Central memory CD8-positive, alpha-beta T cell (primary cell): Measurements from ENCODE around the gene CSNK2A1.

Experiments used
- ATAC-seq: fragments of 150-1000 bp; cut with Tn5 transposase; replicated peaks from 2 replicates; pipeline ENCODE4 v1.10.0; 2022; ENCODE audit warnings: mild to moderate bottlenecking, moderate FRiP score, moderate number of reproducible peaks; ENCODE audit not compliant: poor library complexity, severe bottlenecking; ENCODE audit errors: extremely low read depth
- DNase-seq, 2 donors: peaks; one replicate each; pipeline ENCODE4 v3.0.0; 2021; ENCODE audit warnings: low spot score in 2 of 2
- H3K27ac Mint-ChIP-seq: one replicate; pipeline ENCODE4 v1.8.0; 2022; ENCODE audit warnings: low read depth, mild to moderate bottlenecking, moderate library complexity, mixed read lengths
- H3K27me3 Mint-ChIP-seq: one replicate; pipeline ENCODE4 v1.8.0; 2022; ENCODE audit warnings: mixed read lengths
- H3K36me3 Mint-ChIP-seq: one replicate; pipeline ENCODE4 v1.8.0; 2022; ENCODE audit warnings: mild to moderate bottlenecking, moderate library complexity, mixed read lengths; ENCODE audit not compliant: insufficient read depth
- H3K4me1 Mint-ChIP-seq: one replicate; pipeline ENCODE4 v1.8.0; 2022; ENCODE audit warnings: mixed read lengths
- H3K4me3 Mint-ChIP-seq: one replicate; pipeline ENCODE4 v1.8.0; 2022; ENCODE audit warnings: mild to moderate bottlenecking, moderate library complexity, mixed read lengths
- H3K9me3 Mint-ChIP-seq: one replicate; pipeline ENCODE4 v1.8.0; 2022; ENCODE audit warnings: mixed read lengths

CSNK2A1 gene

GRCh38 chr20:558117-558516, 14.5 kb upstream of the CSNK2A1 start:
- DNase-seq (no peak), ATAC-seq (no peak)
- H3K36me3 Mint-ChIP-seq, result no peaks in the 10 kb centered on the region
- no peaks in the 10 kb centered on the region for H3K9me3 Mint-ChIP-seq
- H3K27me3 Mint-ChIP-seq, result peaks cover 48% of the 10 kb centered on the region
- H3K4me3 Mint-ChIP-seq, result no peak overlapping the region
- no peak overlapping the region for H3K27ac Mint-ChIP-seq
- H3K4me1 Mint-ChIP-seq, result peaks cover 5% of the 10 kb centered on the region

GRCh38 chr20:556984-557383, 13.4 kb upstream of the CSNK2A1 start:
- Mint-ChIP-seq H3K4me3 (no peak overlapping the region), H3K27ac (no peak overlapping the region), H3K27me3 (peaks cover 57% of the 10 kb centered on the region)

GRCh38 chr20:555976-556385, 12.4 kb upstream of the CSNK2A1 start:
- Mint-ChIP-seq H3K9me3 (no peaks in the 10 kb centered on the region), H3K27ac (no peak overlapping the region), H3K4me1 (no peaks in the 10 kb centered on the region), H3K27me3 (peaks cover 59% of the 10 kb centered on the region), H3K4me3 (no peak overlapping the region), H3K36me3 (no peaks in the 10 kb centered on the region)
- ATAC-seq, result no peak
- DNase-seq, result no peak

More at GRCh38 chr20:556984-557383, 13.4 kb upstream of the CSNK2A1 start:
- Mint-ChIP-seq H3K36me3 (no peaks in the 10 kb centered on the region), H3K9me3 (no peaks in the 10 kb centered on the region), H3K4me1 (peaks cover 5% of the 10 kb centered on the region)
- ATAC-seq, result no peak
- no peak for DNase-seq

- Mint-ChIP-seq H3K36me3 (no peaks in the 10 kb centered on the region), H3K9me3 (no peaks in the 10 kb centered on the region), H3K27me3 (peaks cover 52% of the 10 kb centered on the region), H3K27ac (no peak overlapping the region), H3K4me1 (no peaks in the 10 kb centered on the region), H3K4me3 (no peak overlapping the region)
- no peak for DNase-seq
- ATAC-seq, result no peak
Measured at GRCh38 chr20:550611-551010, 7.0 kb upstream of the CSNK2A1 start.

- H3K4me3 Mint-ChIP-seq, result no peak overlapping the region
- H3K27me3 Mint-ChIP-seq, result peaks cover 45% of the 10 kb centered on the region
- no peak overlapping the region for H3K27ac Mint-ChIP-seq
- H3K36me3 Mint-ChIP-seq, result no peaks in the 10 kb centered on the region
- no peak for ATAC-seq
- no peaks in the 10 kb centered on the region for H3K9me3 Mint-ChIP-seq
- H3K4me1 Mint-ChIP-seq, result no peaks in the 10 kb centered on the region
- no peak for DNase-seq
Measured at GRCh38 chr20:549722-550496, 6.3 kb upstream of the CSNK2A1 start.

- no peak for DNase-seq
- no peak overlapping the region for H3K4me3 Mint-ChIP-seq
- H3K9me3 Mint-ChIP-seq, result peaks cover 5% of the 10 kb centered on the region
- H3K4me1 Mint-ChIP-seq, result peaks cover 9% of the 10 kb centered on the region
- ATAC-seq, result no peak
- no peak overlapping the region for H3K27ac Mint-ChIP-seq
- H3K36me3 Mint-ChIP-seq, result no peaks in the 10 kb centered on the region
- peaks cover 35% of the 10 kb centered on the region for H3K27me3 Mint-ChIP-seq
Measured at GRCh38 chr20:548906-549305, 5.3 kb upstream of the CSNK2A1 start.

GRCh38 chr20:547394-547793, 3.8 kb upstream of the CSNK2A1 start:
- ATAC-seq, result no peak

GRCh38 chr20:546353-546752, 2.8 kb upstream of the CSNK2A1 start:
- Mint-ChIP-seq H3K4me1 (peaks cover 32% of the 10 kb centered on the region), H3K27ac (no peak overlapping the region), H3K27me3 (peaks cover 15% of the 10 kb centered on the region), H3K4me3 (no peak overlapping the region), H3K36me3 (peaks cover 3% of the 10 kb centered on the region), H3K9me3 (peaks cover 5% of the 10 kb centered on the region)
- ATAC-seq (no peak), DNase-seq (no peak)

More at GRCh38 chr20:547394-547793, 3.8 kb upstream of the CSNK2A1 start:
- Mint-ChIP-seq H3K4me3 (no peak overlapping the region), H3K4me1 (peaks cover 23% of the 10 kb centered on the region), H3K36me3 (peaks cover 3% of the 10 kb centered on the region), H3K9me3 (peaks cover 5% of the 10 kb centered on the region), H3K27ac (no peak overlapping the region), H3K27me3 (peaks cover 25% of the 10 kb centered on the region)
- no peak for DNase-seq

GRCh38 chr20:544153-544725, 649 bp upstream of the CSNK2A1 start:
- peaks cover 44% of the 10 kb centered on the region for H3K4me1 Mint-ChIP-seq
- DNase-seq, result no peak
- H3K4me3 Mint-ChIP-seq, result peak overlapping the region; percentile 79
- H3K36me3 Mint-ChIP-seq, result peaks cover 3% of the 10 kb centered on the region
- peaks cover 5% of the 10 kb centered on the region for H3K9me3 Mint-ChIP-seq
- no peaks in the 10 kb centered on the region for H3K27me3 Mint-ChIP-seq
- H3K27ac Mint-ChIP-seq, result peak overlapping the region; percentile 79
- no peak for ATAC-seq

- Mint-ChIP-seq H3K27me3 (no peaks in the 10 kb centered on the region), H3K36me3 (peaks cover 3% of the 10 kb centered on the region), H3K4me3 (peak overlapping the region; percentile 79), H3K27ac (peak overlapping the region; percentile 79), H3K4me1 (peaks cover 58% of the 10 kb centered on the region), H3K9me3 (peaks cover 5% of the 10 kb centered on the region)
- ATAC-seq (no peak), DNase-seq (no peak)
Measured at GRCh38 chr20:542777-543368, 717 bp downstream of the CSNK2A1 start.

GRCh38 chr20:540391-541201, 3.0 kb downstream of the CSNK2A1 start:
- Mint-ChIP-seq H3K27ac (no peak overlapping the region), H3K9me3 (peaks cover 5% of the 10 kb centered on the region), H3K27me3 (no peaks in the 10 kb centered on the region), H3K4me1 (peaks cover 76% of the 10 kb centered on the region), H3K4me3 (no peak overlapping the region), H3K36me3 (peaks cover 4% of the 10 kb centered on the region)
- no peak for ATAC-seq
- no peak for DNase-seq

- Mint-ChIP-seq H3K9me3 (peaks cover 5% of the 10 kb centered on the region), H3K4me3 (no peak overlapping the region), H3K36me3 (peaks cover 4% of the 10 kb centered on the region), H3K27ac (no peak overlapping the region), H3K4me1 (peaks cover 83% of the 10 kb centered on the region), H3K27me3 (no peaks in the 10 kb centered on the region)
- no peak for DNase-seq
- no peak for ATAC-seq
Measured at GRCh38 chr20:539848-540247, 3.7 kb downstream of the CSNK2A1 start.
